Kidney (tissue), 14 donors: ENCODE measurements around the gene MFNG. TPM values are rescaled to one million over a fixed set of nuclear protein-coding genes. Genes with fewer than 3 reads are reported as not detected.

ENCODE experiments used
- DNase-seq, 5 donors: peaks; one replicate each; pipeline ENCODE4 v3.0.0-alpha.2; 2013 to 2020
- FAIRE-seq: peaks from 2 replicates; lab custom pipeline; 2012; peaks lifted over from hg19 to GRCh38; lab: Jason Lieb, UNC
- H3K27ac ChIP-seq, 2 donors: one replicate each; pipeline ENCODE4 v1.7.0; 2013; ENCODE audit warnings: low read depth in 2 of 2, low read length in 2 of 2, inconsistent platforms in 1 of 2
- H3K27me3 ChIP-seq: one replicate; pipeline ENCODE4 v1.7.1; 2013; ENCODE audit warnings: low read length, inconsistent platforms; ENCODE audit not compliant: control insufficient read depth, insufficient read depth
- H3K36me3 ChIP-seq, 3 donors: one replicate each; pipeline versions ENCODE4 v1.7.0 to v1.7.1; 2013; ENCODE audit warnings: low read length in 3 of 3, control low read depth in 1 of 3, inconsistent platforms in 1 of 3; ENCODE audit not compliant: insufficient read depth in 3 of 3, control insufficient read depth in 2 of 3
- H3K4me1 ChIP-seq, 3 donors: one replicate each; pipeline versions ENCODE4 v1.7.0 to v1.7.1; 2013; ENCODE audit warnings: low read length in 3 of 3, inconsistent platforms in 1 of 3, low read depth in 1 of 3; ENCODE audit not compliant: control insufficient read depth in 2 of 3, insufficient read depth in 2 of 3
- H3K4me3 ChIP-seq, 3 donors: one replicate each; pipeline versions ENCODE4 v1.7.0 to v1.8.1; 2013; ENCODE audit warnings: low read length in 3 of 3, control low read depth in 1 of 3, inconsistent platforms in 1 of 3
- H3K9ac ChIP-seq, 3 donors: one replicate each; pipeline versions ENCODE4 v1.7.0 to v1.7.1; 2013; ENCODE audit warnings: low read length in 3 of 3, control low read depth in 1 of 3, inconsistent platforms in 1 of 3
- H3K9me3 ChIP-seq, 3 donors: one replicate each; pipeline versions ENCODE4 v1.7.0 to v1.7.1; 2013; ENCODE audit warnings: low read length in 3 of 3, control low read depth in 1 of 3, inconsistent platforms in 1 of 3; ENCODE audit not compliant: control insufficient read depth in 2 of 3, insufficient read depth in 1 of 3
- CTCF ChIP-seq: IDR thresholded peaks from 3 replicates; pipeline ENCODE4 v1.5.1; 2012; ENCODE audit warnings: mild to moderate bottlenecking, moderate library complexity, borderline replicate concordance; ENCODE audit not compliant: insufficient read depth; ENCODE audit errors: extremely low read depth
- intact Hi-C: fragments of 100-400 bp; cut with DNase I; formaldehyde crosslinking; loops from one replicate; pipeline ENCODE4 v1.11.1; 2022
- polyA plus RNA-seq: library from polyadenylated mRNA; stranded (reverse); fragments of 350-450 nt; fragmentation: Illumina TruSeq; extraction: RNeasy Lipid Tissue Mini Kit (QIAGEN cat#74804); gene quantifications from one replicate; pipeline ENCODE4 v1.2.3, GENCODE V29; 2014; ENCODE audit warnings: low read depth, low replicate concordance; ENCODE audit not compliant: insufficient read depth
- total RNA-seq: library from RNA; stranded (reverse); fragmentation: NEBNext Ultra II Directional; extraction: Animal tissue kit (Norgen Biotek cat#: 25700); gene quantifications from one replicate; pipeline ENCODE4 v1.2.1, GENCODE V29; 2021
- donor health status: control.
- donor health status: control.
- donor health status: control.
- donor health status: control.
- donor health status: control.
- donor health status: DM: yes; HTN: yes; CAD: no.
- donor health status: Normal renal cell carcinoma (clear cell type).

The MFNG gene
- total and polyA plus RNA-seq, 2 donors from 2014 or later, result 9.1 to 31.1 TPM

- Histone ChIP-seq H3K9ac (no peak overlapping the region), H3K27ac (no peak overlapping the region), H3K4me1 (no peaks in the 10 kb centered on the region), H3K27me3 (no peaks in the 10 kb centered on the region), H3K4me3 (no peak overlapping the region), H3K9me3 (no peaks in the 10 kb centered on the region), H3K36me3 (no peaks in the 10 kb centered on the region)
- DNase-seq, result no peak
- FAIRE-seq, result no peak
- TF ChIP-seq CTCF, result no peak
- intact Hi-C loops, result no loop called here
Measured at GRCh38 chr22:37459206-37459605, 27.0 kb downstream of the MFNG start.

- Histone ChIP-seq H3K9me3 (no peaks in the 10 kb centered on the region), H3K4me1 (no peaks in the 10 kb centered on the region), H3K27me3 (no peaks in the 10 kb centered on the region), H3K9ac (no peak overlapping the region), H3K27ac (no peak overlapping the region), H3K36me3 (no peaks in the 10 kb centered on the region), H3K4me3 (no peak overlapping the region)
- peak; percentile 78 to 88 (median 86) for DNase-seq
- intact Hi-C loops, result no loop called here
- peak; percentile 88 for TF ChIP-seq CTCF
- no peak for FAIRE-seq
Measured at GRCh38 chr22:37457093-37457893, 28.9 kb downstream of the MFNG start.

- FAIRE-seq (no peak), DNase-seq (no peak)
- Histone ChIP-seq H3K9ac (no peak overlapping the region), H3K36me3 (no peaks in the 10 kb centered on the region), H3K4me1 (no peaks in the 10 kb centered on the region), H3K27me3 (no peaks in the 10 kb centered on the region), H3K27ac (no peak overlapping the region), H3K9me3 (no peaks in the 10 kb centered on the region), H3K4me3 (no peak overlapping the region)
- TF ChIP-seq CTCF, result no peak
- intact Hi-C loops, result no loop called here
Measured at GRCh38 chr22:37456346-37456745, 29.8 kb downstream of the MFNG start.
